Right lobe of liver (tissue), 6 donors: Measurements from ENCODE around the gene SLC39A10. TPM values are rescaled to one million over a fixed set of nuclear protein-coding genes. Genes with fewer than 3 reads are reported as not detected.

Experiments used
- ATAC-seq, 4 donors: fragments of 200-7000 bp; cut with Tn5 transposase; one replicate each; pipeline ENCODE4 v1.9.1; 2020; ENCODE audit warnings: mild to moderate bottlenecking in 4 of 4, moderate library complexity in 4 of 4
- DNase-seq, 3 donors: peaks; one replicate each; pipeline ENCODE4 v3.0.0-alpha.2; 2020
- H3K27ac ChIP-seq, 3 donors: fragments of 200-600 bp; one replicate each; pipeline ENCODE4 v1.8.0; 2022
- H3K27me3 ChIP-seq, 2 donors: fragments of 200-600 bp; one replicate each; pipeline ENCODE4 v1.8.0; 2022
- H3K36me3 ChIP-seq, 4 donors: fragments of 200-600 bp; sonication (generic) in 1 of 4; one replicate each; pipeline versions ENCODE4 v1.5.1 to v1.8.0; 2017 to 2022; ENCODE audit warnings: control low read depth in 1 of 4
- H3K4me1 ChIP-seq, 4 donors: fragments of 200-600 bp; sonication (generic) in 1 of 4; one replicate each; pipeline versions ENCODE4 v1.5.1 to v1.8.0; 2017 to 2022; ENCODE audit warnings: control low read depth in 1 of 4
- H3K4me3 ChIP-seq, 3 donors: fragments of 200-600 bp; one replicate each; pipeline ENCODE4 v1.8.0; 2022
- H3K9me3 ChIP-seq, 4 donors: fragments of 200-600 bp; sonication (generic) in 1 of 4; one replicate each; pipeline versions ENCODE4 v1.5.1 to v1.8.0; 2017 to 2022; ENCODE audit warnings: control low read depth in 1 of 4
- POLR2A ChIP-seq: fragments of 450-650 bp; IDR thresholded peaks from one replicate; pipeline ENCODE4 v1.6.1; 2017; ENCODE audit warnings: antibody characterized with exemption, mild to moderate bottlenecking
- WGBS: methylation state at CpG from one replicate; pipeline ENCODE4 v1.1.6; 2018; ENCODE audit warnings: low coverage, low lambda C conversion rate; ENCODE audit not compliant: insufficient coverage; ENCODE audit errors: missing lambda C conversion rate; 5-methylcytosine and 5-hydroxymethylcytosine counted together
- intact Hi-C, 2 donors: fragments of 100-400 bp; cut with DNase I; formaldehyde crosslinking; loops; one replicate each; pipeline versions ENCODE4 v1.11.2 to v1.14.1; 2022
- total RNA-seq, 6 experiments: library from RNA; depleted of rRNA in 2 of 6; stranded (reverse); fragments of >200 nt in 2 of 6; fragmentation: NEBNext Ultra II Directional in 3 of 6; extraction: Animal tissue kit (Norgen Biotek cat#: 25700) in 3 of 6; gene quantifications; one replicate each; pipeline versions ENCODE4 v1.1.0 to v1.2.4, GENCODE V29; 2016 to 2023
- TF ChIP-seq, protein P1 (sequence below), 4 donors: fragments of 200-600 bp in 3 of 4; fragments of 450-650 bp in 1 of 4; IDR thresholded peaks; one replicate each; pipeline versions ENCODE4 v1.5.1 to v1.8.0; 2016 to 2022; ENCODE audit warnings: antibody characterized with exemption in 4 of 4, mild to moderate bottlenecking in 2 of 4
- donor health status: DM: no; HTN: yes; CAD: no.
- donor health status: DM: no; HTN: no; CAD: no.
- donor health status: DM: no; HTN: no; CAD: no.
- donor health status: DM: no; HTN: yes; CAD: no.
- donor health status: DM: no; HTN: yes; CAD: no.

The SLC39A10 gene
- total RNA-seq, 6 experiments from 2014 or later = 3.5 to 5.2 (median 4.6) TPM

DNA sequence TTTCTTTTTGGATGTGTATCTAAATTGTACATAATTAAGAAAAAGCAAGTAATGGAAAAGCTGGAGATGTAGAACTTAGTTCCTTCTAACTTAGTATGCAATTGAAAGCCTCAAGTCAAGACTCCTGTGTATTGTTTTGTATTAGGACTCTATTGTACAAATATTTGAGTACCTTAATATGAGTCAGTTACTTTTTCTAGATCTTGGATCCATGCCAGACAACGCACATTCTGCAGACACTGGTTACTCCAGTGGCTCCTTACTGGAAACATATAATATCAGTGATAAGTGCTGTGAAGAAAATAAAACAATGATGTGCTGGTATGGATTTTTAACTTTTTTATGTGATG lies 1.5 kb downstream of the SLC39A10 start:
- intact Hi-C loops = no loop called here
- ATAC-seq = peak in 1 of 4 donors; percentile 1
- H3K27ac ChIP-seq = peak overlapping the region in 2 of 3 donors; percentile 98 to 99
- peak overlapping the region; percentile 86 to 92 (median 87) for H3K4me3 ChIP-seq
- H3K9me3 ChIP-seq = no peaks in the 10 kb centered on the region
- WGBS = 0% methylated on average over 1 of the region's 1 CpG
- TF ChIP-seq, protein P1, sequence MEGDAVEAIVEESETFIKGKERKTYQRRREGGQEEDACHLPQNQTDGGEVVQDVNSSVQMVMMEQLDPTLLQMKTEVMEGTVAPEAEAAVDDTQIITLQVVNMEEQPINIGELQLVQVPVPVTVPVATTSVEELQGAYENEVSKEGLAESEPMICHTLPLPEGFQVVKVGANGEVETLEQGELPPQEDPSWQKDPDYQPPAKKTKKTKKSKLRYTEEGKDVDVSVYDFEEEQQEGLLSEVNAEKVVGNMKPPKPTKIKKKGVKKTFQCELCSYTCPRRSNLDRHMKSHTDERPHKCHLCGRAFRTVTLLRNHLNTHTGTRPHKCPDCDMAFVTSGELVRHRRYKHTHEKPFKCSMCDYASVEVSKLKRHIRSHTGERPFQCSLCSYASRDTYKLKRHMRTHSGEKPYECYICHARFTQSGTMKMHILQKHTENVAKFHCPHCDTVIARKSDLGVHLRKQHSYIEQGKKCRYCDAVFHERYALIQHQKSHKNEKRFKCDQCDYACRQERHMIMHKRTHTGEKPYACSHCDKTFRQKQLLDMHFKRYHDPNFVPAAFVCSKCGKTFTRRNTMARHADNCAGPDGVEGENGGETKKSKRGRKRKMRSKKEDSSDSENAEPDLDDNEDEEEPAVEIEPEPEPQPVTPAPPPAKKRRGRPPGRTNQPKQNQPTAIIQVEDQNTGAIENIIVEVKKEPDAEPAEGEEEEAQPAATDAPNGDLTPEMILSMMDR (IDR thresholded peaks at IDR 0.05) = no peak
- TF ChIP-seq POLR2A = no peak
- H3K36me3 ChIP-seq = no peaks in the 10 kb centered on the region
- no peaks in the 10 kb centered on the region for H3K27me3 ChIP-seq
- H3K4me1 ChIP-seq = peaks cover 0 to 24% (median 7%) of the 10 kb centered on the region in 4 donors
- no peak for DNase-seq

DNA sequence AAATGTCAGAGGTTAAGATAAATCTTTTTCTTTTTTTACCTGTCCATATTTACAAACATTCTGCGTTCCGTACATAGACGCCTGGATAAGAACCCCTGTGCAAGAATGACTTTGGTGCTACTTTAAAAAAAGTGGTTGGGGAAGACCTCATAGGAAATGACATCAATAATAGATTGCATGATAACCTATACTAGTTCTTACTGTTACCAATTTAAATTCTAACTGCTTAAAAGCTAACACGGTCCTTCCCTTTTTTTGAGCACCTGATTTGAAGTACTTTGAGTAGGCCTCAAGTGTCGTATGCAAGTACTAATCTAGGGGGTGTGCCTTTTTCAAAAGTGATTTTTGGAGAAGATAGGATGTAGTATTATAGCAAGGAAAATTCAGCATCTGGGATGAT lies 2.1 kb downstream of the SLC39A10 start:
- Histone ChIP-seq H3K9me3 (no peaks in the 10 kb centered on the region), H3K27ac (peak overlapping the region in 2 of 3 donors; percentile 98 to 99), H3K27me3 (no peaks in the 10 kb centered on the region), H3K36me3 (no peaks in the 10 kb centered on the region), H3K4me1 (peaks cover 0 to 24% (median 7%) of the 10 kb centered on the region in 4 donors), H3K4me3 (peak overlapping the region in 2 of 3 donors; percentile 86 to 87)
- intact Hi-C loops = no loop called here
- ATAC-seq (no peak), DNase-seq (no peak)
- 27% methylated on average over 5 of the region's 5 CpGs for WGBS
- TF ChIP-seq, protein P1 (IDR thresholded peaks at IDR 0.05) = no peak
- no peak for TF ChIP-seq POLR2A

DNA sequence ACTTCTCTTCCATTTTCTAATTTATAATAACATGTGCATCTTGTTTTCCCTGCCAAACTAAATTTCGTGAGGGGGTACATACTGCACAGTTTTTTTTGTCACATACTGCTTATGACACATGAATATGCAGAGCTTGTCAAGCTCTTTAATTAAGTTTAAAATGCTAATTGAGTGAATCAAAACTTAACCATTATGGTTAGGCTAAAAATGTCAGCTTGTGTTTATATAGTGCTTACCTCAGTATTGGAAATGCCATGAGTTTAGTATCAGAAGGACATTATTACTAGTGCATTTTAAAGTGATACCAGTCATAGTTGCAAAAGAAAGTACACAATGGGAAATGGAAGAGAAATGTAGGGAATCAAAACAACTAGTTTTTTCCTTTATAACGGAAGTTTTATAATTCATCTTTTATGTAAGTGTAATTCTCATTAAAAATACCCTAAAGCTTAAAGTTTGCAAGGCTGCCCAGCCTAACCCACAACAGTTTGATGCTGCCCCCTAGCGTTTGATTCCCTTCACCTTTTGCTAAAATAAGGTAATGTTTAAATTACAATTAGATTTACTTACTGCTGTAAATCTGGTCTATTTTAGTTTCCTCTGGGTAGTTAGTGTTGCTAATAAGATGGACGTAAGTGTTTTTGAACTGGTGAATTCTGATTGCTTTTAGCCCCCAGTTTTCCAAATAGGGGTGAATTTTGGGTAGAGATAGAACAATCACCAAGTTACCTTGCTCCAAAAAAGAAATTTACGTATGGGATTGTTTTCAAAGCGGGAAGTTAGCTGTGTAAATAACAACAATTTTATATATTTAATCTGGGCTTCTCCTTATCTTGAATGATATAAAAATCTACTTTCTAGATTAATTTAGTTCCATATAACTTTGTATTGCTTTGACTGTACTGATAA lies 3.2 kb downstream of the SLC39A10 start:
- peak overlapping the region in 2 of 3 donors; percentile 4 to 17 for H3K27ac ChIP-seq

DNA sequence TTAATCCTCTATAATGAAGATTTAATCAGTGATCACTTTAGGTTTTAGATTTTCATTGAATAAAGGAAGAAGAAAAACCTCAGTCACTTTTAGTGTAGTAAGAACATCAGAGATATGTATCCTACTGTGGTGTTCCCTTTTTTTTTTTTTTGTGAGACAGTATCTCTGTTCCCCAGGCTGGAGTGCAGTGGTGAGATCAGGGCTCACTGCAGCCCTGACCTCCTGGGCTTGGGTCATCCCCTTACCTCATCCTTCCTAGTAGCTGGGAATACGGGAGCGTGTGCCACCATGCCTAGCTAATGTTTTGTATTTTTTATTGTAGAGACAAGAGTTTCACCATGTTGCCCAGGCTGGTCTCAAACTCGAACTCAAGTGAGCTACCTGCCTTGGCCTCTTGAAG lies 5.1 kb downstream of the SLC39A10 start:
- peak in 1 of 4 donors; percentile 44 for ATAC-seq
- no peak for DNase-seq
- Histone ChIP-seq H3K27me3 (no peaks in the 10 kb centered on the region), H3K4me1 (peaks cover 0 to 20% (median 7%) of the 10 kb centered on the region in 4 donors), H3K9me3 (no peaks in the 10 kb centered on the region), H3K36me3 (no peaks in the 10 kb centered on the region), H3K27ac (no peak overlapping the region), H3K4me3 (no peak overlapping the region)
- intact Hi-C loops = loop anchor here in 1 of 2 donors (5.0 kb wide), 1 partner anchor 85 kb away; no protein-coding TSS in a partner anchor
- WGBS = 8% methylated on average over 3 of the region's 3 CpGs
- no peak for TF ChIP-seq POLR2A
- TF ChIP-seq, protein P1 (IDR thresholded peaks at IDR 0.05) = no peak

More for the DNA sequence above, 3.2 kb downstream of the SLC39A10 start:
- no peak overlapping the region for H3K4me3 ChIP-seq
- H3K4me1 ChIP-seq = peaks cover 0 to 24% (median 7%) of the 10 kb centered on the region in 4 donors
- DNase-seq (peak in 2 of 3 donors; percentile 33 to 70), ATAC-seq (no peak)
- TF ChIP-seq, protein P1 (IDR thresholded peaks at IDR 0.05) = peak; percentile 75 to 87 (median 84)
- no peak for TF ChIP-seq POLR2A
- no peaks in the 10 kb centered on the region for H3K27me3 ChIP-seq
- intact Hi-C loops = loop anchor here in 1 of 2 donors (5.0 kb wide), 1 partner anchor 83 kb away; no protein-coding TSS in a partner anchor
- no peaks in the 10 kb centered on the region for H3K9me3 ChIP-seq
- 25% methylated on average over 6 of the region's 6 CpGs for WGBS
- no peaks in the 10 kb centered on the region for H3K36me3 ChIP-seq
